ENCODE results near the gene TULP4. TPM values are rescaled to one million over a fixed set of nuclear protein-coding genes. Genes with fewer than 3 reads are reported as not detected.
"Not testable (repeated sequence)": the region's sequence is repeated elsewhere in the genome, so short reads cannot be mapped to it uniquely, and the experiment has no call there.

The TULP4 gene
- total and polyA plus RNA-seq, 2 donors (not counting 1 experiment from before 2014, with no cell fraction given): 12.0 to 90.0 TPM

DNA sequence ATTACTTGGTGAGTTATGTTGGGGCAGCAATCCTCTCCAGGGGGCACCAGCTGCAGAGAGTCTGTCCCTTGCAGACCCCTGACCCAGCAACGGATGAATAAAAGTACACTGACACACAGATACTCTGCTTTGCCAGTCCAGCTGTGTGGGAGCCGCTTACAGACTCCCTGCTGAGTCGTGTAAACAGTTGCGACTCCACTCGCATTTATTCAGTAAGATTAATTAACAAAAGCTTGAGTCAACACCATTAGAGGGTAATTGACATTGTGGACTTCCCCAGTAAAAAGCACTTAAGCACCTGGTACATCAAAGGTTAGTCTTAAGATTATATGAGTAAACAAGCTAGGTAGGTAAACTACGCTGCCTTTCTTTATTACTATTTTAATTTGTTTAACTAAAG is 155.7 kb downstream of the TULP4 start:
- peaks cover 10 to 33% of the 10 kb centered on the region in 2 experiments for H3K36me3 ChIP-seq (replicated peaks in 1 of 2; ENCODE audit: control extremely low read depth in 1 of 2, control insufficient read depth in 1 of 2, extremely low read depth in 1 of 2, insufficient read depth in 2 of 2, low read length in 1 of 2)
- H3K4me1 ChIP-seq (ENCODE audit: control insufficient read depth in 2 of 2, insufficient read depth in 2 of 2, low read length in 2 of 2): peaks cover 3 to 4% of the 10 kb centered on the region in 2 donors
- no peak overlapping the region for H2AFZ ChIP-seq (ENCODE audit: insufficient read depth, low read depth, low read length, poor library complexity, severe bottlenecking)
- H3K27me3 ChIP-seq (replicated peaks in 1 of 4; ENCODE audit: control extremely low read depth in 1 of 4, control insufficient read depth in 3 of 4, insufficient read depth in 4 of 4, low read length in 3 of 4): no peaks in the 10 kb centered on the region
- TF ChIP-seq, protein P1, sequence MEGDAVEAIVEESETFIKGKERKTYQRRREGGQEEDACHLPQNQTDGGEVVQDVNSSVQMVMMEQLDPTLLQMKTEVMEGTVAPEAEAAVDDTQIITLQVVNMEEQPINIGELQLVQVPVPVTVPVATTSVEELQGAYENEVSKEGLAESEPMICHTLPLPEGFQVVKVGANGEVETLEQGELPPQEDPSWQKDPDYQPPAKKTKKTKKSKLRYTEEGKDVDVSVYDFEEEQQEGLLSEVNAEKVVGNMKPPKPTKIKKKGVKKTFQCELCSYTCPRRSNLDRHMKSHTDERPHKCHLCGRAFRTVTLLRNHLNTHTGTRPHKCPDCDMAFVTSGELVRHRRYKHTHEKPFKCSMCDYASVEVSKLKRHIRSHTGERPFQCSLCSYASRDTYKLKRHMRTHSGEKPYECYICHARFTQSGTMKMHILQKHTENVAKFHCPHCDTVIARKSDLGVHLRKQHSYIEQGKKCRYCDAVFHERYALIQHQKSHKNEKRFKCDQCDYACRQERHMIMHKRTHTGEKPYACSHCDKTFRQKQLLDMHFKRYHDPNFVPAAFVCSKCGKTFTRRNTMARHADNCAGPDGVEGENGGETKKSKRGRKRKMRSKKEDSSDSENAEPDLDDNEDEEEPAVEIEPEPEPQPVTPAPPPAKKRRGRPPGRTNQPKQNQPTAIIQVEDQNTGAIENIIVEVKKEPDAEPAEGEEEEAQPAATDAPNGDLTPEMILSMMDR (IDR thresholded peaks at IDR 0.05): no peak
- H4K20me1 ChIP-seq (ENCODE audit: control insufficient read depth, insufficient read depth, low read length, poor library complexity, severe bottlenecking): no peaks in the 10 kb centered on the region
- no peak overlapping the region for H3K4me3 ChIP-seq (ENCODE audit: control extremely low read depth in 1 of 5, extremely low read depth in 1 of 5, insufficient read depth in 1 of 5, low read depth in 2 of 5, low read length in 4 of 5)
- no peak overlapping the region for H3K27ac ChIP-seq (ENCODE audit: low read length in 2 of 2)
- H3K9ac ChIP-seq (ENCODE audit: low read length): no peak overlapping the region
- ATAC-seq (ENCODE audit: low read depth) (no peak), DNase-seq (no peak)
- Mint-ChIP-seq H3K4me3 (no peak overlapping the region), H3K4me1 (peaks cover 15% of the 10 kb centered on the region), H3K27ac (no peak overlapping the region), H3K9me3 (ENCODE audit: insufficient read depth) (no peaks in the 10 kb centered on the region), H3K27me3 (no peaks in the 10 kb centered on the region)
- H3K79me2 ChIP-seq (ENCODE audit: control insufficient read depth, insufficient read depth, low read length): no peaks in the 10 kb centered on the region
- WGBS (ENCODE audit: insufficient coverage): 100% methylated on average over 1 of the region's 6 CpGs
- H3K9me3 ChIP-seq (ENCODE audit: control extremely low read depth in 1 of 3, control insufficient read depth in 2 of 3, insufficient read depth in 1 of 3, low read length in 2 of 3): no peaks in the 10 kb centered on the region
- CTCF ChIA-PET: no interaction called here
- POLR2A ChIA-PET: no interaction called here
- intact Hi-C loops (cut with micrococcal nuclease): no loop called here
- no peak overlapping the region for H3K4me2 ChIP-seq (replicated peaks; ENCODE audit: low read depth, low read length, poor library complexity, severe bottlenecking)

DNA sequence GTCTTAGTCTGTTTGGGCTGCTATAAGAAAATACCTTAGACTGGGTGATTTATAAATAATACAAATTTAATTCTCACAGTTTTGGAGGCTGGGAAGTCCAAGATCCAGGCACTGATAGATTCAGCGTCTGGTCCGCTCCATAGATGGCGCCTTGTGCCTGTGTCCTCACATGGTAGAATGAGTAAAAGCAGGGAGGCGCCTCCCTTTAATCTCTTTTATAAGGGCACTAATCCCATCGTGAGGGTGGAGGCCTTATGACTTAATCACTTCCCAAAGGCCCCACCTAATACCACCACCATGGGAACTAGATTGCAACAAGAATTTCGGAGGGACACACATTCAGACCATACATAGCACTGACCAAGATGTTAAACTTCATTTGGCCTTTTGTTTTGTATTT is 156.4 kb downstream of the TULP4 start:
- Mint-ChIP-seq H3K4me1 (peaks cover 15% of the 10 kb centered on the region), H3K9me3 (ENCODE audit: insufficient read depth) (no peaks in the 10 kb centered on the region), H3K27ac (no peak overlapping the region), H3K27me3 (no peaks in the 10 kb centered on the region), H3K4me3 (no peak overlapping the region)
- no peaks in the 10 kb centered on the region for H3K9me3 ChIP-seq (ENCODE audit: control extremely low read depth in 1 of 3, control insufficient read depth in 2 of 3, insufficient read depth in 1 of 3, low read length in 2 of 3)
- no peaks in the 10 kb centered on the region for H3K79me2 ChIP-seq (ENCODE audit: control insufficient read depth, insufficient read depth, low read length)
- intact Hi-C loops (cut with micrococcal nuclease): no loop called here
- peaks cover 3 to 4% of the 10 kb centered on the region in 2 donors for H3K4me1 ChIP-seq (ENCODE audit: control insufficient read depth in 2 of 2, insufficient read depth in 2 of 2, low read length in 2 of 2)
- POLR2A ChIA-PET: no interaction called here
- DNase-seq (no peak), ATAC-seq (ENCODE audit: low read depth) (no peak)
- H2AFZ ChIP-seq (ENCODE audit: insufficient read depth, low read depth, low read length, poor library complexity, severe bottlenecking): no peak overlapping the region
- H3K27ac ChIP-seq (ENCODE audit: low read length in 2 of 2): no peak overlapping the region
- H3K36me3 ChIP-seq (replicated peaks in 1 of 2; ENCODE audit: control extremely low read depth in 1 of 2, control insufficient read depth in 1 of 2, extremely low read depth in 1 of 2, insufficient read depth in 2 of 2, low read length in 1 of 2): peaks cover 10 to 28% of the 10 kb centered on the region in 2 experiments
- H3K4me2 ChIP-seq (replicated peaks; ENCODE audit: low read depth, low read length, poor library complexity, severe bottlenecking): no peak overlapping the region
- H3K4me3 ChIP-seq (ENCODE audit: control extremely low read depth in 1 of 5, extremely low read depth in 1 of 5, insufficient read depth in 1 of 5, low read depth in 2 of 5, low read length in 4 of 5): no peak overlapping the region
- H4K20me1 ChIP-seq (ENCODE audit: control insufficient read depth, insufficient read depth, low read length, poor library complexity, severe bottlenecking): no peaks in the 10 kb centered on the region
- no peak overlapping the region for H3K9ac ChIP-seq (ENCODE audit: low read length)
- TF ChIP-seq, protein P1 (IDR thresholded peaks at IDR 0.05): no peak
- TF ChIP-seq EZH2 (IDR thresholded peaks at IDR 0.05; ENCODE audit: borderline replicate concordance, insufficient read depth, low read depth, low read length, poor library complexity, severe bottlenecking): no peak
- WGBS (ENCODE audit: insufficient coverage): no CpG with 5 or more reads among the region's 6 CpGs
- no peaks in the 10 kb centered on the region for H3K27me3 ChIP-seq (replicated peaks in 1 of 4; ENCODE audit: control extremely low read depth in 1 of 4, control insufficient read depth in 3 of 4, insufficient read depth in 4 of 4, low read length in 3 of 4)
- CTCF ChIA-PET: interaction anchor here (1.0 kb wide), 1 partner anchor 501 kb away, joined by 3 read pairs; no protein-coding TSS in a partner anchor

DNA sequence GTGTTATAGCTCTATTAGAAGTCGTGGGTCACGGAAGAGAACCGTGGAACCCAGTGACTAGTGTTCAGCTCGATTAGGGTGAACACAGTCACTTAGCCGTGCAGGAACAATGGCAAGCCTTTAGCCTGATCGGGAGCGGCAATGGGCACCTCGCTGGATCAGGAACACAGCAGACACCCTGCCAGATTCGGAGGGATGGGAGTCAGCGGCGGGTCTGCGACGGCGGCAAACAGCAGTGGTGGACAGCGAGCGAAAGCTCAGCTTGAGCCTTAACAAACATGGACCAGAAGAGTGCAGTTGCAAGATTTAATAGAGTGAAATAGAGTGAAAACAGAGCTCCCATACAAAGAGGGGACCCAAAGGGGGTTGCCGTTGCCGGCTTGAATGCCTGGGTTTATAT is 157.8 kb downstream of the TULP4 start:
- H3K79me2 ChIP-seq (ENCODE audit: control insufficient read depth, insufficient read depth, low read length); POLR2A ChIA-PET; H3K27ac ChIP-seq (ENCODE audit: low read length in 2 of 2); H3K4me3 ChIP-seq (ENCODE audit: control extremely low read depth in 1 of 5, extremely low read depth in 1 of 5, insufficient read depth in 1 of 5, low read depth in 2 of 5, low read length in 4 of 5); H3K27ac Mint-ChIP-seq; H3K4me1 ChIP-seq (ENCODE audit: control insufficient read depth in 2 of 2, insufficient read depth in 2 of 2, low read length in 2 of 2); H3K4me2 ChIP-seq (replicated peaks; ENCODE audit: low read depth, low read length, poor library complexity, severe bottlenecking); CTCF ChIA-PET; H3K27me3 Mint-ChIP-seq; H3K4me3 Mint-ChIP-seq; H2AFZ ChIP-seq (ENCODE audit: insufficient read depth, low read depth, low read length, poor library complexity, severe bottlenecking); H4K20me1 ChIP-seq (ENCODE audit: control insufficient read depth, insufficient read depth, low read length, poor library complexity, severe bottlenecking); H3K9me3 ChIP-seq (ENCODE audit: control extremely low read depth in 1 of 3, control insufficient read depth in 2 of 3, insufficient read depth in 1 of 3, low read length in 2 of 3); ATAC-seq (ENCODE audit: low read depth); H3K27me3 ChIP-seq (replicated peaks in 1 of 4; ENCODE audit: control extremely low read depth in 1 of 4, control insufficient read depth in 3 of 4, insufficient read depth in 4 of 4, low read length in 3 of 4); H3K9ac ChIP-seq (ENCODE audit: low read length); DNase-seq; H3K9me3 Mint-ChIP-seq (ENCODE audit: insufficient read depth): not testable (repeated sequence)
- H3K4me1 Mint-ChIP-seq: peaks cover 17% of the 10 kb centered on the region
- WGBS (ENCODE audit: insufficient coverage): 95% methylated on average over 13 of the region's 18 CpGs
- H3K36me3 ChIP-seq (replicated peaks in 1 of 2; ENCODE audit: control extremely low read depth in 1 of 2, control insufficient read depth in 1 of 2, extremely low read depth in 1 of 2, insufficient read depth in 2 of 2, low read length in 1 of 2): peaks cover 5 to 22% of the 10 kb centered on the region in 2 experiments
- intact Hi-C loops (cut with micrococcal nuclease): loop anchor here (10.0 kb wide), 1 partner anchor 85 kb away; no protein-coding TSS in a partner anchor
